ENCODE measurements around the gene SIGLEC14. TPM values are rescaled to one million over a fixed set of nuclear protein-coding genes. Genes with fewer than 3 reads are reported as not detected.

SIGLEC14 gene
- total RNA-seq, 1 experiment from 2014 or later: not detected

DNA sequence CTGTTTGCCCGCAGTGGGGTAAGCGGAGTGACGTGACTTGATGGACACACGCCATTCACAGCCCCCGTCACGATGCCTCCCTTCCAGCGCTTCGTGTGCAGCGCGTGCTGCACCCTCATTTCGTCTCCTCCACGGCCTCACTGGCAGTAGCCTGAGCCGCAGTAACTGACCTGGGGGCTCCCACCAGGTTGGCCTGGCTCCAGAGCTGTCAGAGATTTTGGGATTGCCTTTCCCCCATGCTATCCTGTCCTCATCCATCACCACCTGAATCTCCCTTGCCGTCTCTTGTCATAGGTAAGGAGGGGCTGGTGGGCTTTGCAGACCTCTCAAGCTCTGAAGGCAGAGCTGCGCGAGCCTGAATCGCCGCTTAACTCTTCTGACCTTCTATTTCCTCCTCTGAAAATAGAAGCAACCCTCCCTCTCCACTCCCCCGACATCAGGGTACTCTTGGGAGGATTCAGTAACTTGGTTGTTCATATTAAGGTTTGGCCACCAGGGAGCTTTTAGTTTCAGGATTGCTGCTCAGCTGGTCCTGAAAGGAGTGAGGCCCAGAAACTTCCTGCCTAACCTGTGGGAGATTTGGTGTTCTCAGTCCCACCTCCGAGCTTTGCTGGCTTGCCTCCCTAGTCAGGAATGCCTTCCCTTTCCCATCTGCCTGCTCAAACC is 44.3 kb downstream of the SIGLEC14 start:
- BruUV-seq (replicated peaks): no TSS peak
- no peaks in the 10 kb centered on the region for H3K36me3 ChIP-seq (ENCODE audit: low read depth)
- H3K4me1 ChIP-seq (replicated peaks; ENCODE audit: insufficient read depth): no peaks in the 10 kb centered on the region
- H3K9me2 ChIP-seq (ENCODE audit: insufficient read depth): no peaks in the 10 kb centered on the region
- H3F3A ChIP-seq (ENCODE audit: insufficient read depth, low read depth): no peaks in the 10 kb centered on the region
- H3K27ac ChIP-seq: no peak overlapping the region
- intact Hi-C loops (cut with micrococcal nuclease; ENCODE audit: unreplicated experiment): no loop called here
- H3K9me3 ChIP-seq (ENCODE audit: insufficient read depth, low read depth): no peaks in the 10 kb centered on the region
- H4K20me1 ChIP-seq (ENCODE audit: insufficient read depth): no peaks in the 10 kb centered on the region
- ChIA-PET POLR2A (ENCODE audit: unreplicated experiment) (no interaction called here), CTCF (no interaction called here)
- no peaks in the 10 kb centered on the region for H3K79me2 ChIP-seq (ENCODE audit: low read depth)
- H3K4me2 ChIP-seq: no peak overlapping the region
- H2AFZ ChIP-seq: no peak overlapping the region
- no peak for TF ChIP-seq CTCF (conservative IDR thresholded peaks at IDR 0.05)
- TF ChIP-seq EZH2 (IDR thresholded peaks at IDR 0.05; ENCODE audit: low read depth): no peak
- H3K27me3 ChIP-seq (ENCODE audit: insufficient read depth, low read depth): peaks cover 35% of the 10 kb centered on the region
- no peak overlapping the region for H3K4me3 ChIP-seq
- no peak for DNase-seq

DNA sequence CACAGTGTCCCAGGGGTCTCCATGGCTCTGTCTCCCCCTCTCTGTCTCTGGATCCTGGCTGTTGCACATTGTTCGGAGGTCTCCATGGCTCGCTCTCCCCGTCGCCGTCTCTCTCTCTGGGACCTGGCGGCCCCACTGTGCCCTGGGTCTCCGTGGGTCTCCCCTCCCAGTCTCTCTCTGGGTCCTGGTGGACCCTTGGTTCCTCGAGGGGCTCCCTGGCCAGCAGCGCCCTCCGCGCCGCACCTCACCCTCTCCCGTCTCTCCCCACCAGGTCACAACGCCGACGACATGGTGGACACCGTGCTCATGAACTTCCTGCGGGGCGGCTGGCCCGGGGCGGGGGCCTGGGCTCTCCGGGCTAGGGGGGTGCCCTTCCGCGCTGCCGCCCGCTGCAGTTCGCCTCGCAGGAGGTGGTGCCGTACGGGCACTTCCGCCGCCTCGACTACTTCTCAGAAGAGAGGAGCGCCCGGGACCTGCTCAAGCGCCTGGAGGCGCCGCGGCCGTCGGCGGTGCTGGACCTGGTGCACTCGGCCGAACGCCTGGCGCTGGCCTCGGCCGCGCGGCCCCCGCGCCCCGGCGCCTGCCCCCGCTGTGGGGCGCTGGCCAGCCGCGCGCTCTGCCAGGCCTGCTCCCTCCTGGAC is 45.6 kb downstream of the SIGLEC14 start:
- H3F3A ChIP-seq (ENCODE audit: insufficient read depth, low read depth): no peaks in the 10 kb centered on the region
- peaks cover 33% of the 10 kb centered on the region for H3K27me3 ChIP-seq (ENCODE audit: insufficient read depth, low read depth)
- no peaks in the 10 kb centered on the region for H3K4me1 ChIP-seq (replicated peaks; ENCODE audit: insufficient read depth)
- no TSS peak for BruUV-seq (replicated peaks)
- no peaks in the 10 kb centered on the region for H4K20me1 ChIP-seq (ENCODE audit: insufficient read depth)
- H3K4me2 ChIP-seq: no peak overlapping the region
- ChIA-PET CTCF (no interaction called here), POLR2A (ENCODE audit: unreplicated experiment) (no interaction called here)
- H3K9me2 ChIP-seq (ENCODE audit: insufficient read depth): no peaks in the 10 kb centered on the region
- H2AFZ ChIP-seq: no peak overlapping the region
- H3K79me2 ChIP-seq (ENCODE audit: low read depth): no peaks in the 10 kb centered on the region
- intact Hi-C loops (cut with micrococcal nuclease; ENCODE audit: unreplicated experiment): no loop called here
- H3K36me3 ChIP-seq (ENCODE audit: low read depth): no peaks in the 10 kb centered on the region
- DNase-seq: no peak
- no peak overlapping the region for H3K27ac ChIP-seq
- no peaks in the 10 kb centered on the region for H3K9me3 ChIP-seq (ENCODE audit: insufficient read depth, low read depth)
- H3K4me3 ChIP-seq: no peak overlapping the region
- TF ChIP-seq CTCF (conservative IDR thresholded peaks at IDR 0.05): no peak
- no peak for TF ChIP-seq EZH2 (IDR thresholded peaks at IDR 0.05; ENCODE audit: low read depth)

DNA sequence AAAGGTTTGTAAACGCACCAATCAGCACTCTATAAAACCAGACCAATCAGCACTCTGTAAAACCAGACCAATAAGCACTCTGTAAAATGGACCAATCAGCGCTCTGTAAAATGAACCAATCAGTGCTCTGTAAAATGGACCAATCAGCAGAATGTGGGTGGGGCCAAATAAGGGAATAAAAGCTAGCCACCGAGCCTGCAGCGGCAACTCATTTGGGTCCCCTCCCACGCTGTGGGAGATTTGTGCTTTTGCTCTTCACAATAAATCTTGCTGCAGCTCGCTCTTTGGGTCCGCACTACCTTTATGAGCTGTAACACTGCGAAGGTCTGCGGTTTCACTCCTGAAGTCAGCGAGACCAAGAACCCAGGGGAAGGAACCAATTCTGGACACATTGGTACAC is 47.5 kb downstream of the SIGLEC14 start:
- Histone ChIP-seq H3K27ac (no peak overlapping the region), H3F3A (ENCODE audit: insufficient read depth, low read depth) (no peaks in the 10 kb centered on the region), H3K36me3 (ENCODE audit: low read depth) (no peaks in the 10 kb centered on the region), H3K9me2 (ENCODE audit: insufficient read depth) (no peaks in the 10 kb centered on the region), H3K4me2 (no peak overlapping the region), H2AFZ (no peak overlapping the region), H3K4me1 (replicated peaks; ENCODE audit: insufficient read depth) (no peaks in the 10 kb centered on the region), H3K79me2 (ENCODE audit: low read depth) (no peaks in the 10 kb centered on the region), H3K9me3 (ENCODE audit: insufficient read depth, low read depth) (peaks cover 4% of the 10 kb centered on the region; the same call in 1 of the 2 replicates), H3K27me3 (ENCODE audit: insufficient read depth, low read depth) (peaks cover 25% of the 10 kb centered on the region), H4K20me1 (ENCODE audit: insufficient read depth) (no peaks in the 10 kb centered on the region), H3K4me3 (no peak overlapping the region)
- TF ChIP-seq CTCF (conservative IDR thresholded peaks at IDR 0.05) (no peak), EZH2 (IDR thresholded peaks at IDR 0.05; ENCODE audit: low read depth) (no peak)
- BruUV-seq (replicated peaks): no TSS peak
- intact Hi-C loops (cut with micrococcal nuclease; ENCODE audit: unreplicated experiment): no loop called here
- CTCF ChIA-PET: no interaction called here
- POLR2A ChIA-PET (ENCODE audit: unreplicated experiment): no interaction called here
- DNase-seq: no peak

All from PC-9 (cell line).